Activated CD4-positive, alpha-beta T cell treated with anti-CD3 and anti-CD28 coated beads for 36 hours (primary cell): ENCODE measurements around the gene ILRUN. TPM values are rescaled to one million over a fixed set of nuclear protein-coding genes. Genes with fewer than 3 reads are reported as not detected.
"Not testable (repeated sequence)": the region's sequence is repeated elsewhere in the genome, so short reads cannot be mapped to it uniquely, and the experiment has no call there.

Source experiments
- ATAC-seq: fragments of 200-7000 bp; cut with Tn5 transposase; one replicate; pipeline ENCODE4 v1.10.0; 2021; ENCODE audit warnings: mild to moderate bottlenecking, moderate library complexity
- CTCF ChIA-PET: fragments of 350-600 bp; sonication (Branson Sonifier 250); formaldehyde crosslinking; loops from one replicate; lab custom pipeline; 2021; ENCODE audit warnings: antibody characterized with exemption; lab: Charles Lee
- POLR2A ChIA-PET: fragments of 350-600 bp; sonication (Branson Sonifier 250); formaldehyde crosslinking; loops from one replicate; lab custom pipeline; 2021; ENCODE audit warnings: antibody characterized with exemption, inconsistent platforms; lab: Charles Lee
- DNase-seq: peaks from one replicate; pipeline ENCODE4 v3.0.0-alpha.2; 2020
- H3K27ac Mint-ChIP-seq: one replicate; pipeline ENCODE4 v1.8.0; 2021; ENCODE audit warnings: mixed read lengths
- H3K27me3 Mint-ChIP-seq: one replicate; pipeline ENCODE4 v1.8.0; 2021; ENCODE audit warnings: mixed read lengths
- H3K36me3 Mint-ChIP-seq: one replicate; pipeline ENCODE4 v1.8.0; 2021; ENCODE audit warnings: low read depth, mixed read lengths
- H3K4me1 Mint-ChIP-seq: one replicate; pipeline ENCODE4 v1.8.0; 2021; ENCODE audit warnings: mixed read lengths
- H3K4me3 Mint-ChIP-seq: one replicate; pipeline ENCODE4 v1.8.0; 2021; ENCODE audit warnings: mild to moderate bottlenecking, moderate library complexity, mixed read lengths
- H3K9me3 Mint-ChIP-seq: one replicate; pipeline ENCODE4 v1.8.0; 2021; ENCODE audit warnings: low read depth, mixed read lengths
- intact Hi-C, 2 experiments: fragments of 100-400 bp; cut with DNase I in 1 of 2; cut with micrococcal nuclease in 1 of 2; formaldehyde crosslinking; loops; one replicate each; pipeline versions ENCODE4 v1.14.2 to v1.15.1; 2022 to 2024; cut with DNase I, micrococcal nuclease
- total RNA-seq, 2 experiments: library from RNA; stranded (reverse); gene quantifications; one replicate each; pipeline ENCODE4 v1.2.3, GENCODE V29; 2021

ILRUN gene
- total RNA-seq, 2 experiments from 2014 or later, result 56.2 to 66.9 TPM

DNA sequence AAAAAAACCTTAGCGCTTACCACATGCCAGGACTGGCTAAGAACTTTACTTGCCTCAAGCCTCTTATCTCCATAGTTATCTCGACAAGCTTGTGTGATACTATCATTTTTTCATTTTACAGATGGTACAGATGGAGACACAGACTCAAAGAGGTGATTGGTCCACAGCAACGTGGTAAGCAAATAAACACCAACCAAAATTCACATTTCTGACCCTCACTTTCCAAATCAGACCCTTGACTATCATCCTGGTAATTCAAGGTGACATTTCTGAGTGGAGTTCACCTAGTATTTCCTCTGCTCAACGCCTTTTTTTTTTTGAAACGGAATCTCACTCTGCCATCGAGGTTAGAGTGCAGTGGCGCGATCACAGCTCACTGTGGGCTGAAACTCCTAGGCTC, 25.9 kb upstream of the ILRUN start:
- Mint-ChIP-seq H3K27ac (no peak overlapping the region), H3K4me3 (no peak overlapping the region), H3K27me3 (no peaks in the 10 kb centered on the region), H3K4me1 (no peaks in the 10 kb centered on the region), H3K36me3 (no peaks in the 10 kb centered on the region), H3K9me3 (peaks cover 4% of the 10 kb centered on the region)
- ATAC-seq (no peak), DNase-seq (no peak)
- ChIA-PET CTCF (no interaction called here), POLR2A (no interaction called here)
- intact Hi-C loops, result no loop called here

DNA sequence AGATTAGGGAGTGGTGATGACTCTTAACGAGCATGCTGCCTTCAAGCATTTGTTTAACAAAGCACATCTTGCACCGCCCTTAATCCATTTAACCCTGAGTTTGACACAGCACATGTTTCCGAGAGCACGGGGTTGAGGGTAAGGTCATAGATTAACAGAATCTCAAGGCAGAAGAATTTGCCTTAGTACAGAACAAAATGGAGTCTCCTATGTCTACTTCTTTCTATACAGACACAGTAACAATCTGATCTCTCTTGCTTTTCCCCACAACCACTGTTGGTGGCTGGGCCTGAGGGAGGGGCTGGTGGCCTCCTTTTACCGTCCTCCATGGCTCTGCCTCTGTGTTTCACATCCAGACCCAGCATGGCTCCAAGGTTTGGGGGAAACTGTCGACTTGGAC, 23.6 kb upstream of the ILRUN start:
- H3K27ac Mint-ChIP-seq, intact Hi-C loops, H3K9me3 Mint-ChIP-seq, H3K27me3 Mint-ChIP-seq, H3K36me3 Mint-ChIP-seq, H3K4me3 Mint-ChIP-seq, POLR2A ChIA-PET, ATAC-seq, DNase-seq, H3K4me1 Mint-ChIP-seq: not testable (repeated sequence)
- CTCF ChIA-PET, result interaction anchor here (1.0 kb wide), 1 partner anchor 13 kb away, joined by 5 read pairs; no protein-coding TSS in a partner anchor

DNA sequence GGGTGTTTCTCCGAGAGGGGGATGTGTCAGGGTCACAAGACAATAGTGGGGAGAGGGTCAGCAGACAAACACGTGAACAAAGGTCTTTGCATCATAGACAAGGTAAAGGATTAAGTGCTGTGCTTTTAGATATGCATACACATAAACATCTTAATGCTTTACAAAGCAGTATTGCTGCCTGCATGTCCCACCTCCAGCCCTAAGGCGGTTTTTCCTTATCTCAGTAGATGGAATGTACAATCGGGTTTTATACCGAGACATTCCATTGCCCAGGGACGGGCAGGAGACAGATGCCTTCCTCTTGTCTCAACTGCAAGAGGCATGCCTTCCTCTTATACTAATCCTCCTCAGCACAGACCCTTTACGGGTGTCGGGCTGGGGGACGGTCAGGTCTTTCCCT, 23.1 kb upstream of the ILRUN start:
- H3K27ac Mint-ChIP-seq, H3K27me3 Mint-ChIP-seq, H3K9me3 Mint-ChIP-seq, POLR2A ChIA-PET, ATAC-seq, H3K36me3 Mint-ChIP-seq, DNase-seq, intact Hi-C loops, H3K4me1 Mint-ChIP-seq, H3K4me3 Mint-ChIP-seq, CTCF ChIA-PET: not testable (repeated sequence)

DNA sequence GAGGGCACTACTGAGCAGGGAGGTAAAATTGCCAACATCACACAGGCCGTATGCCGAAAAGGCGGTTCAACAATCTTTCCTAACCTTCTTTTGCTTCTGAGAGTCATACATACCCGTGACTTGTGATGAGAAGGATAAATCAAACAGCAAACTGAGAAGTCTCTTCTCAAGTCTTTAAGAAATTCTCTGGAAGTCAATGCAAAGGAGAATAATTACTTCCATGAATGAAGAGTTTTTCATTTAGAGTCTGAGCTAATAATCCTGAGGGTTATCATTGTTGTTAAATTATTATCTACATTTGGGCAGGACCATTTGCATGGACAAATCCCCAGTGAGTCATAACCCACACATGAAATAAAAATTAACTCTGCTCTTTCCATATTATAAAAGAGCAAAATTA, 22.4 kb upstream of the ILRUN start:
- Mint-ChIP-seq H3K36me3 (no peaks in the 10 kb centered on the region), H3K4me3 (no peak overlapping the region), H3K27ac (no peak overlapping the region), H3K9me3 (no peaks in the 10 kb centered on the region), H3K27me3 (no peaks in the 10 kb centered on the region), H3K4me1 (no peaks in the 10 kb centered on the region)
- ATAC-seq (no peak), DNase-seq (no peak)
- ChIA-PET POLR2A (no interaction called here), CTCF (no interaction called here)
- intact Hi-C loops, result no loop called here

DNA sequence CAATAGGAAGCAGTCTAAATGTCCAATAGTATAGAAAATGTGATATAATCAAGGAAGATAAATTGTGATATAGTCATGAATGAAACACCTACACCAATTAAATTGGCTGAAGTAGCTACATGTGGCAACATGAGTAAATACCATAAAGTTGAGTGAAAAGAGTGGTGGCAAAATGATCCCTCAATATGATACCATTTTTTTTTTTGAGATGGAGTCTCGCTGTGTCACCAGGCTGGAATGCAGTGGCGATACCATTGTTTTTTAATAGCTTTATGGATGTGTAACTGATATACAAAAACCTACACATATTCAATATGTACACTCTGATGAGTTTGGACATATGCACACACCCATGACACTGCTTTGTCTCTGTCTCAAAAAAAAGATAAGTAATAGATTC, 20.9 kb upstream of the ILRUN start:
- no peaks in the 10 kb centered on the region for H3K4me1 Mint-ChIP-seq
- intact Hi-C loops, result no loop called here
- ChIA-PET POLR2A (interaction anchor here (0.6 to 0.7 kb wide), 2 partner anchors 10 to 718 kb away, joined by 3 read pairs; no protein-coding TSS in a partner anchor), CTCF (interaction anchor here (0.8 kb wide), 1 partner anchor 21 kb away, joined by 4 read pairs; no protein-coding TSS in a partner anchor)
- ATAC-seq (no peak), DNase-seq (no peak)
- no peaks in the 10 kb centered on the region for H3K36me3 Mint-ChIP-seq
- no peaks in the 10 kb centered on the region for H3K27me3 Mint-ChIP-seq
- H3K9me3 Mint-ChIP-seq, result no peaks in the 10 kb centered on the region
- H3K4me3 Mint-ChIP-seq, result no peak overlapping the region
- no peak overlapping the region for H3K27ac Mint-ChIP-seq

DNA sequence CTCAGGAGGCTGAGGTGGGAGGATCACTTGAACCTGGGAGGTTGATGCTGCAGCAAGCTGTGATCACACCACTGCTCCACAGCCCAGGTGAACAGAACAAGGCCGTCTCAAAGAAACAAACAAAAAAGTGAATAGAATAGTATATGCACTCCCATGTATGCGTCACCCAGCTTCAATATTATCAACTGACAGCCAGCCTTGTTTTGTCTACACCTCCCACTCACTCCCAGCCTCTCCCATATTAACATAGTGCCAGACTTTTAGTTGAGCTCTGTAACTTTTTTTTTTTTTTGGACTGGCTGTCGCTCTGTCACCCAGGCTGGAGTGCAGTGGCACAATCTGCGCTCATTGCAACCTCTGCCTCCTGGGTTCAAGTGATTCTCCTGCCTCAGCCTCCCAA, 18.1 kb upstream of the ILRUN start:
- intact Hi-C loops, result no loop called here
- Mint-ChIP-seq H3K27me3 (no peaks in the 10 kb centered on the region), H3K4me1 (no peaks in the 10 kb centered on the region), H3K9me3 (no peaks in the 10 kb centered on the region), H3K27ac (no peak overlapping the region), H3K36me3 (no peaks in the 10 kb centered on the region), H3K4me3 (no peak overlapping the region)
- ATAC-seq, result no peak
- DNase-seq, result no peak
- CTCF ChIA-PET, result no interaction called here
- POLR2A ChIA-PET, result interaction anchor here (0.6 to 0.7 kb wide), 2 partner anchors 15 to 447 kb away, joined by 3 to 9 read pairs; no protein-coding TSS in a partner anchor

DNA sequence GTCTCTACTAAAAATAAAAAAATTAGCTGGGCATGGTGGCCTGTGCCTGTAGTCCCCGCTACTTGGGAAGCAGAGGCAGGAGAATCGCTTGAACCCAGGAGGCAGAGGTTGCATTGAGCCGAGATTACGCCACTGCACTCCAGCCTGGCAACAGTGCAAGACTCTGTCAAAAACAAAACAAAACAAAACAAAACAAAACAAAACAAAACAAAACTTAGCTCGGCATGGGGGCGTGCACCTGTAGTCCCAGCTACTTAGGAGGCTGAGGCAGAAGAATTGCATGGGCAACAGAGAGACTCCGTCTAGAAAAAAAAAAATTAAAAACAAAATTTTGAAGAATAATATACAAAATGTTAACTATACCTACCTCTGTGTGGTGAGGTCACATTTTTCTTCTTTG, 16.3 kb upstream of the ILRUN start:
- POLR2A ChIA-PET, result not testable (repeated sequence)

DNA sequence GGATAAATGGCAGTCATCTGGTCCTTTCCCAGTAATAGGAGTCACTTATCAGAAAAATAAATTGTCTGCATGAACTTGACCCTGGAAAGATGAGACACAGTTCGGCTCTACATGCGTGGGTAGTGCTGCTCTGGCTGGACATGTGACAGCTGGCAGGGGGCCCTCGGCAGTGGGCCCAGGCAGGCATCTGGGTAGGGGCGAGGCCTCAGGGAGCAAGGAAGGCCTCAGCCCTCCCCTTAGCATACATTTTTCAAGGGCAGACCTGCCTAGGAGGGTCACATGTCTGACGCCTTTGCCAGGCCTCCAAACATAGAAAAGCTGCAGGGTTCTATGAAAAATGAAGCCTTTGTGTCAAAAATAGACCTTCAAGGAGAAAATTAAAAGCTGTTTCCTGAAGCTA, 12.8 kb upstream of the ILRUN start:
- Mint-ChIP-seq H3K4me1 (no peaks in the 10 kb centered on the region), H3K27ac (no peak overlapping the region), H3K4me3 (no peak overlapping the region), H3K36me3 (no peaks in the 10 kb centered on the region), H3K9me3 (no peaks in the 10 kb centered on the region), H3K27me3 (no peaks in the 10 kb centered on the region)
- POLR2A ChIA-PET, result no interaction called here
- intact Hi-C loops, result no loop called here
- CTCF ChIA-PET, result no interaction called here
- ATAC-seq (no peak), DNase-seq (no peak)

More for the DNA sequence above, 16.3 kb upstream of the ILRUN start:
- DNase-seq, ATAC-seq, CTCF ChIA-PET, H3K27me3 Mint-ChIP-seq, H3K27ac Mint-ChIP-seq, H3K4me1 Mint-ChIP-seq, H3K4me3 Mint-ChIP-seq, H3K36me3 Mint-ChIP-seq, H3K9me3 Mint-ChIP-seq, intact Hi-C loops: not testable (repeated sequence)

DNA sequence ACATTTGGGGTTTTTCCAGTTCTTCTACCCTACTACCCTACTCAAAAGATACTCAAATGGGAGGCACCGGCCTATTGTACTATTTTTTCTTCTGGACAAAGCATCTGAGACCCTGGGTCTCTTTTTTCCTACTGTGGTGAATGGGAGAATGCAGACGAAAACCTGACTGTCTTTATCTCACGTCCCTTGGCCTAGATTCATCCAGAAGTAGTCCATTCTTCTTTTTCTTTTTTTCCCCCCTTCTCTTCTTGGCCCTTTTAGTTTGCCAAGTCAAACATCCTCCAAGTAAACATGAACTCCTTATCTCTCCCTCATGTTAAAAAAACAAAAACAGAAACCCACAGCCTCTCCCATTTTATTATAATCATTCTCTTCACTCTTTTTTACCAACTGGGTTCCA, 8.7 kb upstream of the ILRUN start:
- no peak overlapping the region for H3K27ac Mint-ChIP-seq
- ATAC-seq (no peak), DNase-seq (no peak)
- intact Hi-C loops, result no loop called here
- H3K4me1 Mint-ChIP-seq, result no peaks in the 10 kb centered on the region
- H3K36me3 Mint-ChIP-seq, result no peaks in the 10 kb centered on the region
- H3K4me3 Mint-ChIP-seq, result no peak overlapping the region
- POLR2A ChIA-PET, result no interaction called here
- CTCF ChIA-PET, result interaction anchor here (0.8 kb wide), 1 partner anchor 152 kb away, joined by 4 read pairs; no protein-coding TSS in a partner anchor
- H3K9me3 Mint-ChIP-seq, result no peaks in the 10 kb centered on the region
- no peaks in the 10 kb centered on the region for H3K27me3 Mint-ChIP-seq

DNA sequence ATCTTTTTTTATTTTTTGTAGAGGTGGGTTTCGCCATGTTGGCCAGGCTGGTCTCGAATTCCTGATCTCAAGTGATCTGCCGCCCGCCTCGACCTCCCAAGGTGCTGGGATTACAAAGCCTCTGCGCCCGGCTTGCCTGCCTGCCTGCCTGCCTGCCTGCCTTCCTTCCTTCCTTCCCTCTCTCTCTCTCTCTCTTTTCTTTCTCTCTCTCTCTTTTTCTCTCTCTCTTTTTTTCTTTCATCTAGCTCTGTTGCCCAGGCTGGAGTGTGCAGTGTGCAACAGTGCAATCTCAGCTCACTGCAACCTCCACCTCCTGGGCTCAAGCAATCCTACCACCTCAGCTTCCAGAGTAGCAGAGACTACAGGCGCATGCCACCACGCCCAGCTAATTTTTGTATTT, 4.6 kb upstream of the ILRUN start:
- CTCF ChIA-PET, result no interaction called here
- intact Hi-C loops, result no loop called here
- DNase-seq (no peak), ATAC-seq (no peak)
- H3K27ac Mint-ChIP-seq, result no peak overlapping the region
- no peaks in the 10 kb centered on the region for H3K9me3 Mint-ChIP-seq
- H3K36me3 Mint-ChIP-seq, result no peaks in the 10 kb centered on the region
- H3K27me3 Mint-ChIP-seq, result no peaks in the 10 kb centered on the region
- H3K4me3 Mint-ChIP-seq, result no peak overlapping the region
- H3K4me1 Mint-ChIP-seq, result peaks cover 13% of the 10 kb centered on the region
- POLR2A ChIA-PET, result interaction anchor here (0.6 kb wide), 1 partner anchor 55 kb away, joined by 3 read pairs; no protein-coding TSS in a partner anchor

DNA sequence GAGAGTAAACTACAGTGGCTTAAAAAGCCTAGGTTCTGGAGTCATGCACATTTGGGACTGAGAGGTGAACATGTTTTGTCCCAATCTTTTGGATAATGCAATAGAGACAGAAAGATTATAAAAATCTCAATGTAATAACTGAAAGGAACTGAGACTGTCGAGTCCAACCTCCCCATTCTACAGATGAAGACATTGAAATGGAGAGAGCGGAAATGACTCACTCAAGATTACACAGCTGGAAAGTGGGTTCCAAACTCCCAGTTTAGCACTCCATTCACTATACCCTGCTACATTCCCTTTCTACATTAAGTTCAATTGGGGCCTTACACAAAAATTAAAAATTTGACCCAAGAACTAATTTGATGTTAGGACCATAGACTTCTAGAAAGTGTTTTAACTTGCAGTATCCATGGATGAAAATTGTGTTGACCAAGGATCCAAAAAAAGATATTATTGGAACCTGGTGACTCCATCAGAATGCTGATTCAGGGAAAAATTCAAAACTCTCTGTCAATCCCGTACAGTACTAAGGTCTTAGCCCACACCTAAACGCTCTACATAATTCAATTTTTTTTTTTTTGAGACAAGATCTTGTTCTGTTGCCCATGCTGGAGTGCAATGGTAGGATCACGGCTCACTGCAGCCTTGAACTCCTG, 1.5 kb upstream of the ILRUN start:
- ChIA-PET CTCF (interaction anchor here (0.5 kb wide), 1 partner anchor 144 kb away, joined by 4 read pairs; no protein-coding TSS in a partner anchor), POLR2A (no interaction called here)
- H3K36me3 Mint-ChIP-seq, result peaks cover 10% of the 10 kb centered on the region
- no peaks in the 10 kb centered on the region for H3K27me3 Mint-ChIP-seq
- peak overlapping the region; percentile 92 for H3K4me3 Mint-ChIP-seq
- H3K27ac Mint-ChIP-seq, result no peak overlapping the region
- no peaks in the 10 kb centered on the region for H3K9me3 Mint-ChIP-seq
- intact Hi-C loops, result loop anchor here (1.0 to 10.0 kb wide), 9 partner anchors 25 to 1493 kb away; partner anchors contain the start of genes HMGA1 (in 1 of the 2), HSD17B8 (in 1 of the 2), RING1 (in 1 of the 2) and RXRB (in 1 of the 2)
- DNase-seq (no peak), ATAC-seq (no peak)
- H3K4me1 Mint-ChIP-seq, result peaks cover 41% of the 10 kb centered on the region

DNA sequence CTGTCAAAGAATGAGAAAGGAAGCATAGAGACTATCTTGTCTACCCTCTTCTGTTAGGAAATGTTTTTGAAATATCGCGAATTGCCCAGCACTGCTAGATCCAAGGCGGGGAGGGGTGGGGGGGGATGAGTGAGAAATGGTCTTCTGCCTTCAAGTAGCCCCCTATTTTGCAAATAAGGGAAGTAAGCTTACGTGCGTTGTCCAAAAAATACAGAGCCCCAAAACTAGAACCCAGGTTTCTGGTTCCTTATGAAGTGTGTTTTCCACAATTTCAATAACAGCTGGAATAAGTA, 923 bp upstream of the ILRUN start:
- Mint-ChIP-seq H3K36me3 (peaks cover 11% of the 10 kb centered on the region), H3K9me3 (no peaks in the 10 kb centered on the region), H3K4me3 (peak overlapping the region; percentile 92), H3K27ac (peak overlapping the region; percentile 99), H3K27me3 (no peaks in the 10 kb centered on the region), H3K4me1 (peaks cover 41% of the 10 kb centered on the region)
- ATAC-seq (no peak), DNase-seq (no peak)
- CTCF ChIA-PET, result interaction anchor here (0.5 kb wide), 1 partner anchor 143 kb away, joined by 4 read pairs; no protein-coding TSS in a partner anchor
- POLR2A ChIA-PET, result no interaction called here
- intact Hi-C loops, result loop anchor here (1.0 to 10.0 kb wide), 9 partner anchors 25 to 1493 kb away; partner anchors contain the start of genes HMGA1 (in 1 of the 2), HSD17B8 (in 1 of the 2), RING1 (in 1 of the 2) and RXRB (in 1 of the 2)
